Activated CD8-positive, alpha-beta memory T cell treated with anti-CD3 and anti-CD28 coated beads, Interleukin-2, amount 50 U/mL, for 48 hours (primary cell): ENCODE data around the gene CMC1.
"Not testable (repeated sequence)": the region's sequence is repeated elsewhere in the genome, so short reads cannot be mapped to it uniquely, and the experiment has no call there.

Source experiments
- DNase-seq: peaks from one replicate; pipeline ENCODE4 v3.0.0-alpha.2; 2020

Gene CMC1

DNA sequence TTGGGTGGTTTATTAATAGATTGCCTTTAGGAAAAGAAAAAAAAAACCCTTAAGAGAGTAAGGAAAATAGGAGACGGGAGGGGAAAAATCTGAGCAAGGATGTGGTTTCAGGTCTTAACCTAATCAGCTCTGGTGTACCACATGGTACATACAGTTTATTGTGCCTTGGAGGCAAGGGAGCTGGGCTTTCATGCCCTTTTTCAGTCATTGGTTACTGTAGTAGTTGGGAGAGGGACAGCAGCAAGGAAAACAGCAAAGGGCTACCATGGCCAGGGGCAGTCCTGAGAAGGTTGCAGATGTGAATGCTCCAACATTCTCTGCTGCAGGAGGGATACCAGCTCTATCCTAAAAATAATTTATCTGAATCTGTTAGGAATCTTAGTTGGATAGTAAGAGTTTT is 5.9 kb downstream of the CMC1 start:
- no peak for DNase-seq

DNA sequence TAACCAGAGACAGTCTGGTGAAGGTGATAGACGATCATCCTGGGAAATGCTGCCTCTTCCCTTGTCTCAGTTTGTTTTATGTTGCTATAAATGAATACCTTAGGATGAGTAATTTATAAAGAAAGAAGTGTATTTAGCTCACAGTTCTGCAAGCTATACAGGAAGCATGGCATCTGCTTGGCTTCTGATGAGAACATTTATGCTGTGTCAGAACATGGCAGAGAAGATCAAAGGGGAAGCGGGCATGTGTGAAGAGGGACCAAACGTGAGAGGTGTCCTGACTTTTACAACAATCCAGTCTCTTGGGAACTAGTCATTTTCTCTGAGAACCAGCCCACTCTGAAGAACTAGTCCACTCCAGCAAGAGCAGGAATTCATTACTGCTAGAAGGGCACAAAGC is 9.6 kb downstream of the CMC1 start:
- DNase-seq: no peak

DNA sequence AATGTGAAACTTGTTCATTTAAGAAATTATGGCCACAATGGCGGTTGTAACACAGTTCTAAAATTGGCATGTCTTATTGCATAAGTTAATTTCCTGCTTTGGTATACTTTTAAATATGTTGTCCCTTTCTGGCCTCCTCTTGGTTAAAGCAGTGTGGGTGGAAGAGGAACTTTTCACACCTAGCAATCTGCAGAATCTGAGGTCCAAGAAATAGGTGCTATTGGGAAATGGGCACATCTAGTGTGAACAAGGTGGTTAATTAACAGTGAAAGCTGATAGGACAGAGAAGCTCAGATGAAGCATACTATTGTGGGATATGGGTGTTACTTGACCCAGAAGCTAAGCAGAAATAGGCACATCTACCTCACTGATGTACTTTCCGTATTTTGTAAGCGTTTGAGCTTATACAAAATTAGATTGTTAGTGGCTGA is 10.6 kb downstream of the CMC1 start:
- DNase-seq: no peak

DNA sequence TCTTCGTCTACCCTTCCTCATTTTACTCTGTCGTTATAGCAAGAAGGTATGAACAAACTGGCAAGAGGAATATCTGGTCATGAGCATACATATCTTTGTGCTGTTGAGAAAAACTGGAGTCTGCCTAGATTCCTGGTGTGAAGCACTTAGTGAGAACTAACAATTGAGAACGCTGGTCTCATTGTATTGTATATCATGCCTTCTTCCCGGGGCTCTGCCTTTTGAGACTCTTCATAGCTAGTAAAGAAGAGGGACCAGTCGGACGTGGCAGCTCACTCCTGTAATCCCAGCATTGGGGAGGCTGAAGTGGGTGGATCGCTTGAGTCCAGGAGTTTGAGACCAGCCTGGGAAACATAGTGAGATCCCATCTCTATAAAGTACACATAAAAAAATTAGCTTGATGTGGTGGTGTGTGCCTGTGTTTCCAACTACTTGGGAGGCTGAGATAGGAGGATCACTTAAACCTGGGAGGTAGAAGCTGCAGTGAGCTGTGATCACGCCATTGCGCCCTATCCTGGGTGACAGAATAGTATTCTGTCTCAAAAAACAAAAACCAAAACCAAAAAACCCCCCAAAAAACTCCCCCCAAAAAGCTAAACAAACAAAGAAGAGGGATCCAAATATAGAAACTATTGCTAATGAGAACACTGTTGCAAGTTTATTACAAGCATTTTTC is 11.8 kb downstream of the CMC1 start:
- no peak for DNase-seq

DNA sequence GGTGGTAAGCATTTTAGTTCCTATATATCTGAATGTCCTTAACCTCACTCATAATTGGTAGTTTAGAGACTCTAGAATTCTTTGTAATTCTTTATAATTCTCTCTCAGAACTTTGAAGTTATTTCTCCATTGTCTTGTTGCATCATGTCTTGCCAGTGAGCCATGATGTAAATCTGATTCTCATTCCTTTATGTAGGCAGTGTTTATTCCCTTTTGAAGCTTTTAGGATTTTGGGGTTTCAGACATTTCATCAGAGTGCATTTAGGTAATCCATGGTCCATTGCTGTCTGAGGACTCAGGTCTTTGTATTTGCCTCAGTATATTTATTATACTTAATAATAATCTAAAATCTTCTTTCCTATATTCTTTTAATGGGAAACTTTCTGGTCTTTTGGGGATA is 20.6 kb downstream of the CMC1 start:
- DNase-seq: no peak

DNA sequence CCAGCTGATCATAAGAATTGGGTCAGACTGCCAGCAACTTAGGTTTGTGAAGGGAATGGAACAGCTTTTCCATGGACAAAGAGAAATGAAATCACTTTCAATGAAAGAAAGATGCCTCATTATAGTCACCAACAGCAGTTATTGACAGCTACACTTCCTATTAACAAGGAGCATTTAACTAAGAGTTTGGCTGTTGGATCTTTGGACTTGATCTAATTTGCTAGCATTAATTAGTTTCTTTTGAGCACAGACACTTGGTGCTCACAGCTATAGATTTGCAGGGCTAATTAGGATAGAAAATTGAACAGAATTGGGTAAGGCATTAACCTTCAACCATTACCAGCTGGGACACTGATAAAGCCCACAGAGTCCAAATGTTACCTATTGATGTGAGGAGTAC is 24.2 kb downstream of the CMC1 start:
- no peak for DNase-seq

DNA sequence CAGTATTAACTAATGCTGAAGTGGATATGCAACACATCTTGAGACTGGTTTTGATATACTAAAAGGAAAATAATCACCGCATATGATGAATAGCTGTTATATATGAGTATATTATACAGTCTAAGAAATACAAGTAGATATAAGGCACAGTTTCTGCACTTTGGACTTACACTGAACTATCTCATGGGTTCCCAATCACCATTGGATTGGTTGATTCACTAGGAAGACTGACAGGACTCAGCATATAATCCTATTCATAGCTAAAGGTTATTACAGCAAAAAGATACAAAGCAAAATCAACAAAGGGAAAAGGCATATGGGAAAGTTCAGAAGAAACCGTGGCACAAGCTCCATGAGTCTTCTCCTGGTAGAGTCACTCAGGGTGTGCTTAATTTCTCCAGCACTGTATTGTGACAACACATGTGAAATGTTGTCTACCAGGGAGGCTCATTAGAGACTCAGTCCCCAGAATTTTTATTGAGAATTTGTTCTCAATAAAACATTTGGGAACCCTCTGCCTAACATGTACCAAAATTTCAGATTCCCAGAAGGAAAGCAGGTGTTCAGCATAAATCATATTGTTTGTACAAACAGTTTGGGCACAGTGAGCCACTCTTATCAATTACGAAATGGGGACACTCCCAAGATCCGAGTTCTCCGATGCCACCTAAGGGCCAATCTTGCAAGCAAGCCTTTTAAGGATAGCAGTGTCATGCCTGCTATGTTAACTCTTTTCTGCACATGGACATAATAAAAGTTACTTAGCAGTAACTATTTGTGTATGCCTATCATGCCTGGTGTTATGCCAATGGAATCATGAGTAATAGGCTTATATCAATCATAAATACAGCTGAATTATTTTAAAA is 26.8 kb downstream of the CMC1 start:
- no peak for DNase-seq

DNA sequence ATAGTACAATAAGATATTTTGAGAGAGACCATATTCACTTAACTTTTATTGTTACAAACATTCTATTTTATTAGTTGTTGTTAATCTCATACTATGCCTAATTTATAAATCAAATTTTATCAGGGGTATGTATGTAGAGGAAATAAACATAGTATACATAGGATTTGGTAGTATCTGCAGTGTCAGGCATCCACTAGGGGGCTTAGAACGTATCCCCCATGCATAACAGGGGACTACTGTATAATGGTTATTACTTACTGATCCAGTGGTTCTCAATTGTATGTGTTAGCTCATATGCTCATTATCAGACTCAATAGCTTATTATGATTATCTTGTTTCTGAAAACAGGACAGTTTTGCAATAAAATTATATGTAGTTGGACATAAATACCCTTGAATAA is 27.6 kb downstream of the CMC1 start:
- no peak for DNase-seq

DNA sequence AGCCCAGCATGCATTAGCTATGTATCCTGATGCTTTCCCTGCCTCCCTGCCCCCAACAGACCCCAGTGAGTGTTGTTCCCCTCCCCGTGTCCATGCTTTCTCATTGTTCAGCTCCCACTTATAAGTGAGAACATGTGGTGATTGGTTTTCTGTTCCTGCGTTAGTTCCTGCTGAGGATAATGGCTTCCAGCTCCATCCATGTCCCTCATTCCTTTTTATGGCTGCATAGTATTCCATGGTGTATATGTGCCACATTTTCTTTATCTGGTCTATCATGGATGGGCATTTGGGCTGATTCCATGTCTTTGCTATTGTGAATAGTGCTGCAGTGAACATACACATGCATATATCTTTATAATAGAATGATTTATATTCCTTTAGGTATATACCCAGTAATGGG is 28.5 kb downstream of the CMC1 start:
- DNase-seq: not testable (repeated sequence)

DNA sequence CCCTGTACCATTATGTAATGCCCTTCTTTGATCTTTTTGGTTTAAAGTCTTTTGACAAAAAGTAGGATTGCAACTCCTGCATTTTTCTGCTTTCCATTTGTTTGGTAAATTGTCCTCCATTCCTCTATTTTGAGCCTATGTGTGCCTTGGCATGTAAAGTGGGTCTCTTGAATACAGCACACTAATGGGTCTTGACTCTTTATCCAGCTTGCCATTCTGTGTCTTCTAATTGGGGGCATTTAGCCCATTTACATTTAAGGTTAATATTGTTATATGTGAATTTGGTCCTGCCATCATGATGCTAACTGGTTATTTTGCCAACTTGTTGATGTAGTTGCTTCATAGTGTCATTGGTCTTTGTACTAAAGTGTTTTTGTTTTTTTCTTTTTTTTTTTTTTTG is 32.4 kb downstream of the CMC1 start:
- no peak for DNase-seq

DNA sequence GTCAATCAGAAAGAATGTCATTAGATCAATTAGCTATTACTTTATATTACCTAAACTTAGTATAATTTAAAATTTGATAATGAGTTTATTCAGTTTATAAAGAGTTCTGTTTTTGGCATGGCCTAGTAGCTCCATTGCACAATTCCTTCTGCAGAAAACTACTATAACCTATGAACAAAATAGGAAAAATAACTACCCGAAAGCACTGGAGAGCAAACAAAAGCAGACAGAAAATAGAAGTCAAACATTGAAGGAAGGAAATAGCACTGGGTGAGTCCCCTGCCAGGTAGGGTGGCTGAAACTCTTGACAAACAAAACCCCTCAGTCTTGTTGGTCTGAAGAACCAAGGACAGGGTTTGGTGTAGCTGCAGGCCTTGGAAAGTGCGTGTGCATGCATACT is 37.5 kb downstream of the CMC1 start:
- no peak for DNase-seq

DNA sequence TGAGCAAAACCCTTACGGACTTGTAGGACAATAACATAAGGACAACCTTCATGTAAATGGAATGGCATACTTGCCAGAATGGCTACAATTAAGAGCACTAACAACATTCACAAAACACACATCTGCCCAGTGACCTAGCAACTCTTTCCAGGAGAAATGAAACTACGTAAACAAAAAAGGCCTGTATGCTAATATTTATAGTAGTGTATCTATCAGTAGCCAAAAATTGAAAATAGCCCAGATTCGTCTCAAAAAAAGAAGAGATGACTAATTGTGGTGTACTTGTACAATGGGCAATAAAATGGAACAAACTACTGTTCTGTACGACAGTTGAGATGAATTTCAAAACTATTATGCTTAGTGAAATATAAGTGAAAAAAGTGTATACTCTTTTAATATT is 38.4 kb downstream of the CMC1 start:
- DNase-seq: no peak

DNA sequence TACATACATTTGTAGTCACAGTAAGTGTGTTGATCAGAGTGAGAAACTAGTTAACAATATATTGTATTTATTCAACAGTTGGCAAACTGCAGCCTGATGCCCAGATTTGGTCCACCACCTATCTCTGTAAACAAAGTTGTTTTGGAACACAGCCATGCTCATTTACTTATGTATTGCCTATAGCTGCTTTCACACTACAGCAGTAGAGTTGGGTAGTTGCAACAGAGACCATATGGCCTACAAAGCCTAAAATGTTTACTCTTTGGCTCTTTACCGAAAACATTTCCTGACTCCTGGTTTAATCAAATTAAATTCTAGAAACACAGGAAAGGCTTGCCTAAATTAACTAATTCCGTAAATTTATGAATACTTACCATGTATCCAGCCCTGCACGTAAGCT is 39.4 kb downstream of the CMC1 start:
- DNase-seq: no peak

DNA sequence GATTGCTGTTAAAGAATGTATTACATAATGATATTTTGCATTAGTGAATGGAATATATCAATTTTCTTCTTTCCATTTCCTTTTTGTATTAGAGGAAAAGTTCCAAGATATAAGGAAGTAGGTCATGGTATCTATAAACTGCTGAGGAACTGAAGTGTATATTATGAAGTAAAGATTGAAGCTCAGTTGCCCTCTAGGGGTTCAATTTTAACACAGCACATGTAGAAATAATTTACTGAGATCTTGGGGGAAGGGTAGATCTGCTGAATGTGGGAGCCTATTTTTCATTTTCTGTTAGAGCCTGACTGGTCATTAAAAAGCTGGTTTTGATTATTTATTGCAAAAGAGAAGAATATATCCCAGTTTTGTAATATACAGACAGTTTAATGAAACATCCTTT is 45.2 kb downstream of the CMC1 start:
- no peak for DNase-seq

DNA sequence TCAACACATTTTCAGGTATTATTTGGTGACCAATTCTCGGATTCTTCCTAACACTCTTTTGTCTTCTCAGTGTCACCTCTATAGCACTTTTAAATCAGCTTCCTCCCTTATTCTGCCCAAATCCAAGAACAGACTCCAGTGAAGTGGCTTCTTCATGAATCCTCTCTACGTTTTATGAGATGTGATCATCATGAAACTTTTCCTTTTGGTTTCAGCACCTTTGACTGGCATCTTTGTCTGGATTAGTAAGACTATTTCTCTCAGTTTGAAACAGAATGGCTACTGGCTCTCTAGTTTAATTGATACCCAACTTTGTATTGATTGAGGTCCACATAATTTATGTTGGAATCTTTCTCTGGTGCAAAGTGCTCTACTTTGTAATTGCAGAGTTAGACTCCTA is 45.6 kb downstream of the CMC1 start:
- no peak for DNase-seq

DNA sequence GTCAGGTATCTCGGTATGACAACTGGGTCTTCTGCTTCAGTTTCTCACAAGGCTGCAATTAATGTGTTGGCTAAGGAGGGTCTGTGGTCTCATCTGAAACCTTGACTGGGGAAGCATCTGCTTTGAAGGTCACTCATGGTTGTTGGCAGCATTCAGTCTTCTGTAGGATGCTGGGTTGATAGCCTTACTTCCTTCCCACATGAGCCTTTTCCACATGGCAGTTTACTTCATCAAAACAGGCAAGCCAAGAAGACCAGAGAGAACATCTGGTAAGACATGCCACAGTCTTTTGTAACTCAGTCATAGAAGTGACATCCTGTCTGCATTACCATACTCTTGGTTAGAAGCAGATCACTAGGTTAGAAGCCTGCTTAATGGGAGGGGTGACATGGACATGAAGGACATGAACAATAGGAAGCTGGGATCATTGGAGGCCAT is 49.5 kb downstream of the CMC1 start:
- DNase-seq: no peak

DNA sequence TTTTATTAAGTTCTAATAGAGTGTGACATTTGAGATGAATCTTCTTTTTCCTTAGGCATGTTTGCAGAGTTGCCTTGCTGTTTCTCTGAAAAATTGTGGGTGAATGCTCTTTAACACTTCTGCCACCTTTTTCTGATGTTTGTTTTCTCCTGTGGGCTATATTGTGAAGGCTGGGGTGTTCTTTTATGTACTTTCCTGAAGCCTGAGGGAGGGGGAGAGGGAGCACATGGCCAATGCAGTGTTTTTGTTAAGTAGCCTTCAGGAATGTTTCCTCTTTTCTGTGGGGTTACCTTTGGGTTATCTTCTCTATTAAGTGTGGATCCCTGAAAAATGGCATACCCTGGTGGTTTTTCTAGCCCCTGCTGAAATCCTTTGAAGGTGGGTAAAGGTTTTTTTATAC is 50.2 kb downstream of the CMC1 start:
- no peak for DNase-seq

DNA sequence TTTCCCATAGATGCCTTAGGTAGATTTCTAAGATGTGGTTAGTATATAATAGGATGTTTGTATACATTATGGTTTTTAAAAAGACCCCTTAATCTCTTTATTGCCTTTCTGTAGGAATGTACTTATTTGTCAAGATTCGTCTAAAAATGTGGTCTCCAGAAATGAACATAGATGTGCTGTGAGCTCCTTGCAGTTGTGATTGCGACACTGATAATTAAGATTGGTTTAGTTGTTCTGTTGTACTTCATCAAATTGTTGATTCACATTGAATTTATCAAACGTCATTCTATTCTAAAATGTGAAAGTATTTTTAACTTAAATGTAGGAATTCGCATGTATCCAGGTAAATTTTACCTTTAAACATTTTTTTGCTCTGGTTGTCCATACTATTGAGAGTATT is 51.2 kb downstream of the CMC1 start:
- DNase-seq: no peak

DNA sequence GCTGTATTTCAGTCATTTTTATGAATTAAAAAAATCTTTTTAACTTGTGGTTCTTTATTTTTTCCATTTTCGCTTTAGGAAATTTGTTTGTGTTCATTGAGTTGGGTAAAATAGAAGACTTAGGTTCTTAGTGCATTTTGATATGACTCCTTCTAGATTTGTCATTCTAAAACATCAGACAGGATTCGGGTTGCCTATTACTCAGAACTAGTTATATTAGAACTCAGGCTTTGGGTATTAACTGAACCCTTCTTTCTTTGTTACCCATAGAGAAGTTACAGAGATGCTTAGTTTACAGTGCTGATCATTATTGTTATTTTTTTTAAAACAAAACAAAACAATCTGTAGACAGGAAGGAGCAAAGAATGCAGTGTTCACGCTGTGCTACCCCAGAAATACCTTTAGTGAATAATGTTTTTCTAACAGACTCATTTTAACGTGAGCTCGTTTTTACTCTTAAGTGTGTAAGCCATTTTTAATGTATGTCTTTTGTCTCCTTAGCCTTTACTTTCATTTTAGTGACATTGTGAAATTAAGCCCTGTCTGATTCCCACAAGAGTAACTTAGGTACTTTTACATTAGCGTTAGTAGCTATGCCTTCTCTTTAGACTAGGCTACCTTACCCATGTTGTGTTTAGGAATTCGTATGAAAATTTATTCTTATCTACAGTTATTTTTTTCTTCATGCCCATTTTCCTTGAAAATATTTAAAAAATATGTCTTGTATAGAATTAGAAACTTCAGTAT is 53.4 kb downstream of the CMC1 start:
- no peak for DNase-seq

DNA sequence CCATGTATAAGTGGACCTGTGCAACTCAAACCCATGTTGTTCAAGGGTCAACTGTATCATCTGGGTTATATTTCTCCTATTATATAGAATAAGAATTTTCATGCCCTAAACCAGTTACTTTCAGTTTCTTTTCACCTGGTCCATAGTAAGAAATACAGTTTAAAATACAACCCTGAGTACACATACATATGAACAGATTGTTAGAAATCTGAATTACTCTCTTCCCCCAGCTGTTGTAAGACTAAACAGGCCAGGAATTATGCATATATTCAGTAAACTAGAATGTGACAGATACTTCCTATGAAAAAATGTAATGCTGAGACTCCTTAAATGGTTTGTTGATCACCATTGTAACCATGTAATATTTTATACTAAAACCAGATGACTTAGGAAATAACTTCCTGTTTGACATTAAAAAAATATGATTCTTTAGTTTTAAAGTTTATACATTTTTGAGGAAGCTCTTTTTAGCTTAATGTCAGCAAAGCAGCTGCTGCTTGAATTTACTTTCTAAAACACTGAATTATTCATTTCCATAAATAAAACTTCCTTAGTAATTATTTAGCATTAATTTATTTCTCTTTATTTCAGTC is 54.6 kb downstream of the CMC1 start:
- DNase-seq: no peak

DNA sequence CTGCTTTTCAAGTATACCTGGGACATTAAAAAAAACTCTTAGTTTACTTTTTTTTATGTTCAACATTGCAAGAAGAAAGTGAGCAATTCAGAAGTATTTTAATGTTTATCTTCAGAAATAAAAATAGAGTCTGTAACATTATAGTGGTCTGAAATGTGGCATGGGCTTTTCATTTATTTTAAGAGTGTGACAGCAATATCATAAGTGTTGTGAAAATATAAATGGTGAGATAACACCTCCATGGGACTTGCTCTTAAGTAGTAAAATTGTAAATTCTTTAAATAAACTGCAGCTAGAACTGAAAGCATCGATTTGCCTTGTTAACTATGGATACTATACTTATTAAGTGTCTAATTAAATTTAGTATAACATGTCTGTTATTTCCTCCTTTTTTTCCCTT is 58.3 kb downstream of the CMC1 start:
- no peak for DNase-seq

DNA sequence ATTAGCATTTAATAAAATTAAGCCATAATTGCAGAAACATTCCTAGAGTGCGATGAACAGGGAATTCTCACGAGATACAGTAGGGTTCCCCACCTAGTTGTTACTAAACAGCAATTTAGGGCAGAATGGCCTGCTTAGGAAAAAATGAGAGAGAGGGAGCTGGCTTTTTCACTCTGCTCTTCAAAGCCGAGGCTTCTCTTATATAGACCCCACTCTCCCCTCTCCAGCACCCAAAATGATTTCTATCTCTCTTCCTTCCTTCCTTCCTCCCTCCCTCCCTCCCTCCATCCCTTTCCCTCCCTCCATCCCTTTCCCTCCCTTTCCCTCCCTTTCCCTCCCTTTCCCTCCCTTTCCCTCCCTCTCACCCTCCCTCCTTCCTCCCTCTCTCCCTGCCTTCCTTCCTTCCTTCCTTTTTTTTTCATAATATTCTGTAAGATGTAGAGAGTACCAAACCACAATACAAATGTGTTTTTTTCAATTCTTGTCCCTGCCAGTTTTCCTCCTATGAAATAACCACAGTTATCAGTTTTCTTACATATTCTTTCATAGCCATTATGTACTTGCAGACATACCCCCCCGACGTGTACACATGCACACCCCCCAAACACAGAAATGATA is 59.0 kb downstream of the CMC1 start:
- DNase-seq: no peak

DNA sequence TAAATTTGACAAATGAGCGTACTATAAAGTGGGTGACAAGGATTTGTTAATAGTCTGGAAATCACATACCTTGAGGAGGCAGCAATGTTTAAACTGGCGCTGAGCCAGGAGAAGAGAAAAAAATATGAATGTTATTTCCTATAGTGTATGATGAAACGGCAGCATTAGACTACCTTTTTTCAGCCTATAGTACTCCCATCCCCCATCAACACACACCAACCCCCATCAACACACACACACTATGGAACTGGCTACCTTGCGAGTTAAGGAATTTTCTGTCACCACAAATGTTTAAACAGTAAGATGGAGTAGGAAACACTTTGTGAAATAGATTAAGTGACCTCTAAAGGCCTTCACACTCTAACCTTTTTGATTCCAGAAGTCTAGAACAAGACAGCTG is 60.3 kb downstream of the CMC1 start:
- no peak for DNase-seq
